ENCODE data around the gene FOS. TPM values are rescaled to one million over a fixed set of nuclear protein-coding genes. Genes with fewer than 3 reads are reported as not detected.

Gene FOS
- total RNA-seq, 2 experiments from 2014 or later, result 1,565 to 1,685 TPM

DNA sequence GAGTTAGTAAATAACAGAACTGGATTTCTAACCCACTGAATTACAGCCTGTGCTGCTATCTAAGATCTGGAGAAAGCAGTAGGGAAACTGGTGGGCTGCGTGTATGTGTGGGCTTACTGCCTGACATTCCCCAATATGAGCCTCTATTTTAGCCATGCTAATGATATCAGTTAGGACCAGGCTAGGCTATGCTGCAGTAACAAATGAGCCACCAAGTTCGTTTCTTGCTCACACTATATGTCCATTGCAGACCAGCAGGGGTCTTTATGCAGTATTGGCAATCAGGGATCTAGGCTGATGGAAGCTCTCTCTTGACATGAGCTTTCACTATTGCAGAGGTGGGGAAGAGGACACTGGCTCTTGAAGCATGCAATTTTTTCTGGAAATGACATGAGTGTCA lies 40.4 kb downstream of the FOS start:
- Histone ChIP-seq H3K4me3 (ENCODE audit: low read length) (no peak overlapping the region), H3K4me1 (ENCODE audit: insufficient read depth, low read length) (no peaks in the 10 kb centered on the region), H3K36me3 (ENCODE audit: insufficient read depth, low read length) (no peaks in the 10 kb centered on the region), H3K27me3 (ENCODE audit: control insufficient read depth in 1 of 2, insufficient read depth in 2 of 2, low read length in 2 of 2) (peaks cover 0 to 3% of the 10 kb centered on the region in 2 experiments), H3K27ac (ENCODE audit: low read depth in 1 of 2, low read length in 2 of 2) (no peak overlapping the region), H3K9me3 (ENCODE audit: control insufficient read depth in 1 of 2, insufficient read depth in 1 of 2, low read length in 2 of 2) (no peaks in the 10 kb centered on the region)
- no peak overlapping the region for H3K27ac Mint-ChIP-seq
- H3K9me3 Mint-ChIP-seq, result no peaks in the 10 kb centered on the region
- no peaks in the 10 kb centered on the region for H3K27me3 Mint-ChIP-seq
- intact Hi-C loops (cut with DNase I, micrococcal nuclease), result no loop called here
- TF ChIP-seq, protein P1, sequence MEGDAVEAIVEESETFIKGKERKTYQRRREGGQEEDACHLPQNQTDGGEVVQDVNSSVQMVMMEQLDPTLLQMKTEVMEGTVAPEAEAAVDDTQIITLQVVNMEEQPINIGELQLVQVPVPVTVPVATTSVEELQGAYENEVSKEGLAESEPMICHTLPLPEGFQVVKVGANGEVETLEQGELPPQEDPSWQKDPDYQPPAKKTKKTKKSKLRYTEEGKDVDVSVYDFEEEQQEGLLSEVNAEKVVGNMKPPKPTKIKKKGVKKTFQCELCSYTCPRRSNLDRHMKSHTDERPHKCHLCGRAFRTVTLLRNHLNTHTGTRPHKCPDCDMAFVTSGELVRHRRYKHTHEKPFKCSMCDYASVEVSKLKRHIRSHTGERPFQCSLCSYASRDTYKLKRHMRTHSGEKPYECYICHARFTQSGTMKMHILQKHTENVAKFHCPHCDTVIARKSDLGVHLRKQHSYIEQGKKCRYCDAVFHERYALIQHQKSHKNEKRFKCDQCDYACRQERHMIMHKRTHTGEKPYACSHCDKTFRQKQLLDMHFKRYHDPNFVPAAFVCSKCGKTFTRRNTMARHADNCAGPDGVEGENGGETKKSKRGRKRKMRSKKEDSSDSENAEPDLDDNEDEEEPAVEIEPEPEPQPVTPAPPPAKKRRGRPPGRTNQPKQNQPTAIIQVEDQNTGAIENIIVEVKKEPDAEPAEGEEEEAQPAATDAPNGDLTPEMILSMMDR (IDR thresholded peaks at IDR 0.05), result no peak
- no peak overlapping the region for H3K4me3 Mint-ChIP-seq
- no peaks in the 10 kb centered on the region for H3K4me1 Mint-ChIP-seq (ENCODE audit: low read depth)
- ChIA-PET POLR2A (no interaction called here), CTCF (no interaction called here)
- ATAC-seq (ENCODE audit: poor library complexity) (no peak), DNase-seq (no peak)
- no peaks in the 10 kb centered on the region for H3K36me3 Mint-ChIP-seq (ENCODE audit: low read depth)

DNA sequence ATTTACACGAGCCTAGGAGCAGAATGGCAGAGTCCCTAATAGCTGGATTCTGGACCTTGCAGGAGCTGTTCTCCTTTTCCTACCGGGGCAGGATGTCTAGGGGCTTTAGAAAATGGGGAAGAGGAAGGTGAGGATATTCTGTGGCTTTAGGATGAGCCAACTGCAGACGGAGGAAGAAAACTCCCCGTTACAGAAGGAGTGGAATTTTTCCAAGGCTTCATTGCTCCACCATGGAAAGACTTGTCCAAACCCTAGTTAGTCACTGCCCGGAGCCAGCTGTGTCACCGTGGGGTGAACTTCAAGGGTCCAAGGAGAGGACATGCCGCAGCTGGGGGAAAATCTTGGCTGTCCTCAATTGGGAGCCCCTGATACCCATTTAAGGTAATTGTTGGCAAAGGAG lies 41.6 kb downstream of the FOS start:
- peaks cover 0 to 3% of the 10 kb centered on the region in 2 experiments for H3K27me3 ChIP-seq (ENCODE audit: control insufficient read depth in 1 of 2, insufficient read depth in 2 of 2, low read length in 2 of 2)
- no peak overlapping the region for H3K4me3 ChIP-seq (ENCODE audit: low read length)
- no peaks in the 10 kb centered on the region for H3K27me3 Mint-ChIP-seq
- ATAC-seq (ENCODE audit: poor library complexity), result no peak
- H3K9me3 Mint-ChIP-seq, result no peaks in the 10 kb centered on the region
- TF ChIP-seq, protein P1 (IDR thresholded peaks at IDR 0.05), result no peak
- CTCF ChIA-PET, result no interaction called here
- no peak overlapping the region for H3K27ac Mint-ChIP-seq
- H3K27ac ChIP-seq (ENCODE audit: low read depth in 1 of 2, low read length in 2 of 2), result no peak overlapping the region
- no peaks in the 10 kb centered on the region for H3K9me3 ChIP-seq (ENCODE audit: control insufficient read depth in 1 of 2, insufficient read depth in 1 of 2, low read length in 2 of 2)
- H3K36me3 Mint-ChIP-seq (ENCODE audit: low read depth), result no peaks in the 10 kb centered on the region
- H3K4me1 ChIP-seq (ENCODE audit: insufficient read depth, low read length), result no peaks in the 10 kb centered on the region
- DNase-seq, result no peak
- H3K36me3 ChIP-seq (ENCODE audit: insufficient read depth, low read length), result no peaks in the 10 kb centered on the region
- no peaks in the 10 kb centered on the region for H3K4me1 Mint-ChIP-seq (ENCODE audit: low read depth)
- POLR2A ChIA-PET, result interaction anchor here (1.0 kb wide), 1 partner anchor 144 kb away, joined by 3 read pairs; no protein-coding TSS in a partner anchor
- intact Hi-C loops (cut with DNase I, micrococcal nuclease), result no loop called here
- H3K4me3 Mint-ChIP-seq, result no peak overlapping the region

DNA sequence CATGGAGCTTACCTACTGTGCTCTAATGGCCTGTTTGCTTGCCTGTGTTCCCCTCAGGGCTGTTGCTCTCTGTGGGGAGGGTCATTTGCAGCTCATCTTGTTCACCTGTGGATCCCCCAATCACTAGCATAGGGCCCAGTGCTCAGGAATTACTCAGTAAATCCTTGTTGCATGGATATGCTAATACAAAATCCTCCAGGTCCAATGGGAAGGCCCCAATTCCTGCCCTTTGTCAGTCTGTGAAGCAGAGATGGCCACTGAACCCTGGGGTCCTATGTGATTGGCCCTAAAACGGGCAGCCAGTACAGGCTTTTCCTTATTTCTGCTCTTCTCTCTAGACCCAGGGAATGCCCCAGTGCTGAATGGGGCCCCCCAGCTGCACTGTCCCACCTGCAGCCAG lies 44.1 kb downstream of the FOS start:
- H3K4me3 Mint-ChIP-seq, result no peak overlapping the region
- ChIA-PET CTCF (no interaction called here), POLR2A (interaction anchor here (1.4 kb wide), 1 partner anchor 12 kb away, joined by 10 read pairs; no protein-coding TSS in a partner anchor)
- no peak overlapping the region for H3K27ac Mint-ChIP-seq
- H3K36me3 Mint-ChIP-seq (ENCODE audit: low read depth), result no peaks in the 10 kb centered on the region
- H3K4me3 ChIP-seq (ENCODE audit: low read length), result no peak overlapping the region
- DNase-seq, result no peak
- no peaks in the 10 kb centered on the region for H3K27me3 ChIP-seq (ENCODE audit: control insufficient read depth in 1 of 2, insufficient read depth in 2 of 2, low read length in 2 of 2)
- H3K4me1 ChIP-seq (ENCODE audit: insufficient read depth, low read length), result no peaks in the 10 kb centered on the region
- TF ChIP-seq, protein P1 (IDR thresholded peaks at IDR 0.05), result no peak
- intact Hi-C loops (cut with DNase I, micrococcal nuclease), result no loop called here
- no peak for ATAC-seq (ENCODE audit: poor library complexity)
- H3K9me3 ChIP-seq (ENCODE audit: control insufficient read depth in 1 of 2, insufficient read depth in 1 of 2, low read length in 2 of 2), result no peaks in the 10 kb centered on the region
- no peak overlapping the region for H3K27ac ChIP-seq (ENCODE audit: low read depth in 1 of 2, low read length in 2 of 2)
- H3K4me1 Mint-ChIP-seq (ENCODE audit: low read depth), result no peaks in the 10 kb centered on the region
- no peaks in the 10 kb centered on the region for H3K27me3 Mint-ChIP-seq
- H3K9me3 Mint-ChIP-seq, result no peaks in the 10 kb centered on the region
- H3K36me3 ChIP-seq (ENCODE audit: insufficient read depth, low read length), result no peaks in the 10 kb centered on the region

All from CD4-positive, alpha-beta T cell (primary cell).